GM10248 (cell line): ENCODE data around the gene TRIOBP.

Experiments used
- CTCF ChIA-PET: fragments of 300-600 bp; sonication (Branson Sonifier 250); formaldehyde crosslinking; extraction: SDS; loops from one replicate; lab custom pipeline; 2021; ENCODE audit warnings: antibody characterized with exemption; lab: Yijun Ruan, JAX
- POLR2A ChIA-PET: fragments of 350-650 bp; sonication (Branson Sonifier 250); formaldehyde crosslinking; extraction: SDS; loops from one replicate; lab custom pipeline; 2020; ENCODE audit warnings: antibody characterized with exemption; lab: Yijun Ruan, JAX
- DNase-seq: peaks from one replicate; pipeline ENCODE4 v3.0.0; 2012; ENCODE audit errors: extremely low spot score
- CTCF ChIP-seq: IDR thresholded peaks from 2 replicates; pipeline ENCODE4 v1.5.1; 2012; ENCODE audit warnings: mild to moderate bottlenecking, low read depth; ENCODE audit errors: extremely low read depth, missing control alignments, control extremely low read depth

The TRIOBP gene

DNA sequence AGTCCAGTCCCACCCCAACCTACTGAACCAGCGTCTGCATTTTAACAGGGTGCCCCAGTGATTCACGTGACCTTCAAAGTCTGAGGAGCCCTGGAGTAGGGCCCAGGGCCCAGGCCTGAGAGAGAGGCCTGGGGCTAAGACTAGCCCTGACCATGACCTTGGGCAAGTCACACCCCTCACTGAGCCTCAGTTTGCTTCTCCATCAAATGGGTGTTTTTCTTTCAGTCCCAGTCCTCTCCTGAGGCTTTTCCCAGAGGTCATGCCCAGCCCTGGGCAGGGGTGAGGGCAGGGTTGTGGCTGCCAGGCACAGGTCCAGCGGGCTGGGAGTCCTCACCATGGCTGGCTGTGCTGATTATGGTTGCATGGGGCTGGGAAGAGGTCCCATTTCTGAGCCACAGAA is 77.9 kb downstream of the TRIOBP start:
- no peak for DNase-seq
- ChIA-PET CTCF (no interaction called here), POLR2A (no interaction called here)
- TF ChIP-seq CTCF = no peak

GRCh38 chr22:37775785-37776638 is 79.2 kb downstream of the TRIOBP start:
- TF ChIP-seq CTCF = no peak
- POLR2A ChIA-PET = no interaction called here
- no peak for DNase-seq
- CTCF ChIA-PET = interaction anchor here (1.0 to 1.7 kb wide), 2 partner anchors 23 to 168 kb away, joined by 3 to 6 read pairs; partner anchors contain the start of gene GGA1

- TF ChIP-seq CTCF = no peak
- ChIA-PET POLR2A (no interaction called here), CTCF (interaction anchor here (1.0 to 1.7 kb wide), 2 partner anchors 23 to 169 kb away, joined by 3 to 6 read pairs; partner anchors contain the start of gene GGA1)
Observed at GRCh38 chr22:37776639-37777005, 79.8 kb downstream of the TRIOBP start.

GRCh38 chr22:37777122-37777687 is 80.4 kb downstream of the TRIOBP start:
- DNase-seq = peak; percentile 75
- POLR2A ChIA-PET = interaction anchor here (0.6 kb wide), 1 partner anchor 14 kb away, joined by 3 read pairs; no protein-coding TSS in a partner anchor
- TF ChIP-seq CTCF = no peak
- CTCF ChIA-PET = interaction anchor here (1.7 kb wide), 1 partner anchor 170 kb away, joined by 6 read pairs; the partner anchor contains the start of gene GGA1

More at GRCh38 chr22:37776639-37777005, 79.8 kb downstream of the TRIOBP start:
- no peak for DNase-seq

- ChIA-PET POLR2A (no interaction called here), CTCF (no interaction called here)
- TF ChIP-seq CTCF = no peak
- no peak for DNase-seq
Observed at GRCh38 chr22:37778370-37779009, 81.6 kb downstream of the TRIOBP start.

- CTCF ChIA-PET = interaction anchor here (0.7 to 1.1 kb wide), 2 partner anchors 14 to 99 kb away, joined by 3 to 4 read pairs; no protein-coding TSS in a partner anchor
- DNase-seq = no peak
- no peak for TF ChIP-seq CTCF
- POLR2A ChIA-PET = no interaction called here
Observed at GRCh38 chr22:37781434-37782059, 84.7 kb downstream of the TRIOBP start.
